Psoas muscle (tissue), 8 donors: ENCODE data around the gene ZBTB18. TPM values are rescaled to one million over a fixed set of nuclear protein-coding genes. Genes with fewer than 3 reads are reported as not detected.

Experiments used
- ATAC-seq, 4 donors: fragments of 200-7000 bp; cut with Tn5 transposase; one replicate each; pipeline ENCODE4 v1.9.1; 2020; ENCODE audit warnings: moderate library complexity in 3 of 4, mild to moderate bottlenecking in 2 of 4
- DNase-seq, 2 donors: peaks; one replicate each; pipeline ENCODE4 v3.0.0-alpha.2; 2020
- H3K27ac ChIP-seq: fragments of 200-600 bp; one replicate; pipeline ENCODE4 v1.8.0; 2022
- H3K27me3 ChIP-seq, 3 donors: fragments of 200-600 bp in 1 of 3; one replicate each; pipeline versions ENCODE4 v1.6.1 to v1.8.0; 2013 to 2022; ENCODE audit warnings: low read length in 2 of 3, mild to moderate bottlenecking in 2 of 3, moderate library complexity in 1 of 3; ENCODE audit not compliant: insufficient read depth in 3 of 3
- H3K36me3 ChIP-seq, 2 donors: fragments of 200-600 bp in 1 of 2; one replicate each; pipeline versions ENCODE4 v1.6.1 to v1.8.0; 2013 to 2022; ENCODE audit warnings: low read depth in 1 of 2, mild to moderate bottlenecking in 1 of 2, moderate library complexity in 1 of 2; ENCODE audit not compliant: insufficient read depth in 1 of 2
- H3K4me1 ChIP-seq: fragments of 200-600 bp; one replicate; pipeline ENCODE4 v1.8.0; 2022
- H3K4me3 ChIP-seq: fragments of 200-600 bp; one replicate; pipeline ENCODE4 v1.8.0; 2022; ENCODE audit warnings: mild to moderate bottlenecking
- H3K9me3 ChIP-seq: fragments of 200-600 bp; one replicate; pipeline ENCODE4 v1.8.0; 2022
- WGBS, 3 donors: extraction: QIAGEN DNeasy Blood & Tissue Kit; methylation state at CpG; one replicate each; pipeline versions ENCODE4 v1.1.6 to v1.1.7; 2013; 5-methylcytosine and 5-hydroxymethylcytosine counted together
- intact Hi-C, 2 donors: fragments of 100-400 bp; cut with DNase I; formaldehyde crosslinking; loops; one replicate each; pipeline versions ENCODE4 v1.11.0 to v1.14.2; 2022
- polyA plus RNA-seq, 3 donors: library from polyadenylated mRNA; stranded (reverse); fragments of 200-250 nt; gene quantifications; one replicate each; pipeline ENCODE4 v1.2.3, GENCODE V29; 2013
- total RNA-seq, 4 donors: library from RNA; stranded (reverse); fragmentation: NEBNext Ultra II Directional in 2 of 4; extraction: Animal tissue kit (Norgen Biotek cat#: 25700) in 2 of 4; gene quantifications; one replicate each; pipeline versions ENCODE4 v1.2.1 to v1.2.4, GENCODE V29; 2021 to 2023
- TF ChIP-seq, protein P1 (sequence below): fragments of 200-600 bp; IDR thresholded peaks from one replicate; pipeline ENCODE4 v1.8.0; 2022; ENCODE audit warnings: antibody characterized with exemption
- donor health status: healthy with polysubstance abuse.
- donor health status: DM: no; HTN: no; CAD: no; lungs with moderate emphysema.
- donor health status: Bipolar disorder and iron deficiency.
- donor health status: healthy.
- donor health status: DM: yes; HTN: yes; CAD: no.
- donor health status: DM: no; HTN: no; CAD: no.
- donor health status: DM: no; HTN: no; CAD: no.
- donor health status: DM: yes; HTN: yes; CAD: no.

Gene ZBTB18
- total and polyA plus RNA-seq, 7 donors: 18.8 to 85.0 (median 53.8) TPM

DNA sequence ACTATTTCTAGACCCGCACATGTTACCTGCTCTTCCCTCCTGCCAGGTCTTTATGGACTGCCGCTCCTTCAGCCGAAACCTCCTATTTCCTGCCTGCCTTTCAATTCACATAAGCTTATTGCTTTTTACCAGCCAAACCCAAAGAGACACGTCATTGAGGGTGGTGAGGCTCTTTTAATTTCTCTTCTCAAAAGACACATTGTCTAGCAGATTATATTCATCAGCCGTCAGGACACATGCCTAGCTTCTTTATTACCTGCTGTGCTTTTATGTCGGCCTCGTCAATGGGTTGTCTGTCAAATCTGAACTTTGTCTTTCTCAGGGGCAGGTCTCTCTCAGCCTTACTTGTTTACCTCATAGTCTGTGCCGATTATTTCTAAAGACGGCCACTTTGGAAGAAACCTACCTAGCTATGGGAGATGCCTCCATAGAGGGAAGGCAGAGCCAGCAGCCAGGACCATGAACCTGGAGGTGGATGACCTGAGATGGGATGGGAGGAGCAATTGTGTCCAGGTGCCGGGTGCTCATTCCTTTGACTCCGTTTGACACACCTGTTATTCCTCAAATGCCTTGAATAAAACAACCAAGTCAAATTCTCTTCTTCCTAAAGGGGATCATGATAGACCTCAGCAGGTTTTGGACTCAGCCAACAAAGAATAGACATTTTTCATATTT lies 42.0 kb downstream of the ZBTB18 start:
- no peak overlapping the region for H3K4me3 ChIP-seq
- no peak overlapping the region for H3K27ac ChIP-seq
- WGBS, 3 donors: 82 to 85% (median 83%) methylated on average over 11 of the region's 11 CpGs
- TF ChIP-seq, protein P1, sequence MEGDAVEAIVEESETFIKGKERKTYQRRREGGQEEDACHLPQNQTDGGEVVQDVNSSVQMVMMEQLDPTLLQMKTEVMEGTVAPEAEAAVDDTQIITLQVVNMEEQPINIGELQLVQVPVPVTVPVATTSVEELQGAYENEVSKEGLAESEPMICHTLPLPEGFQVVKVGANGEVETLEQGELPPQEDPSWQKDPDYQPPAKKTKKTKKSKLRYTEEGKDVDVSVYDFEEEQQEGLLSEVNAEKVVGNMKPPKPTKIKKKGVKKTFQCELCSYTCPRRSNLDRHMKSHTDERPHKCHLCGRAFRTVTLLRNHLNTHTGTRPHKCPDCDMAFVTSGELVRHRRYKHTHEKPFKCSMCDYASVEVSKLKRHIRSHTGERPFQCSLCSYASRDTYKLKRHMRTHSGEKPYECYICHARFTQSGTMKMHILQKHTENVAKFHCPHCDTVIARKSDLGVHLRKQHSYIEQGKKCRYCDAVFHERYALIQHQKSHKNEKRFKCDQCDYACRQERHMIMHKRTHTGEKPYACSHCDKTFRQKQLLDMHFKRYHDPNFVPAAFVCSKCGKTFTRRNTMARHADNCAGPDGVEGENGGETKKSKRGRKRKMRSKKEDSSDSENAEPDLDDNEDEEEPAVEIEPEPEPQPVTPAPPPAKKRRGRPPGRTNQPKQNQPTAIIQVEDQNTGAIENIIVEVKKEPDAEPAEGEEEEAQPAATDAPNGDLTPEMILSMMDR: no peak
- H3K36me3 ChIP-seq: no peaks in the 10 kb centered on the region
- no peak for DNase-seq
- no peaks in the 10 kb centered on the region for H3K9me3 ChIP-seq
- no peaks in the 10 kb centered on the region for H3K4me1 ChIP-seq
- peaks cover 0 to 4% (median 2%) of the 10 kb centered on the region in 3 donors for H3K27me3 ChIP-seq
- intact Hi-C loops: loop anchor here in 1 of 2 donors (5.0 kb wide), 1 partner anchor 44 kb away; no protein-coding TSS in a partner anchor
- ATAC-seq: no peak

DNA sequence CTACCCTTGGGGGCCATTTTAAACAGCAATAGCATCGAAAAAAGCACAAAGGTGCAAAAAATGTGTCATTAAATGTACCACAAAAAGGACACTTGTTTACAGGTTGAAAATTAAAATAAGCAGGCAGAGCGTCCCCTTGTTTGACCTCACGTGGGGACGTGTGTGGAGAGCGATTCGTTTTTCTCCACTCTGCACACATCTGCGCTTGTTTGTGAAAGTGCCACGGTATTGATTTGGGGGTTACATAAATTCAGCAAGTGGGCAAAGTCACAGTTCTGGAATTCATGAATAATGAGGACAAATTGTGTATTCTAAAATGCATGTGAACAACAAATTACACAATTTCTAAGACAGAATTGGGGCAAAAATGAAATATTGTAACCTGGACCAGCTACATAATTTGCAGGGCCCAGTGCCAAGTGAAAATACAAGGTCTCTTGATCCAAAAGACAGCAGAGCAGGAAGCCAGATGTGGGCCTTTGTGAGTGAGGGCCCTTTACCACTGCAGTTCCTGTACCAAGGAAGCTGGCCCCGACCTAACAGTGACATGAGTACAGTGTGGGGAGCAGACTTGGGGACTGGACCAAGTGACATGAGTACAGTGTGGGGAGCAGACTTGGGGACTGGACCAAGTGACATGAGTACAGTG lies 43.9 kb downstream of the ZBTB18 start:
- ATAC-seq (no peak), DNase-seq (no peak)
- H3K4me1 ChIP-seq: no peaks in the 10 kb centered on the region
- H3K27me3 ChIP-seq: peaks cover 0 to 10% (median 7%) of the 10 kb centered on the region in 3 donors
- no peak overlapping the region for H3K27ac ChIP-seq
- intact Hi-C loops: loop anchor here in 1 of 2 donors (5.0 kb wide), 1 partner anchor 42 kb away; no protein-coding TSS in a partner anchor
- H3K9me3 ChIP-seq: no peaks in the 10 kb centered on the region
- no peak overlapping the region for H3K4me3 ChIP-seq
- TF ChIP-seq, protein P1: no peak
- WGBS, 3 donors: 86 to 88% (median 86%) methylated on average over 9 of the region's 9 CpGs
- H3K36me3 ChIP-seq: no peaks in the 10 kb centered on the region

DNA sequence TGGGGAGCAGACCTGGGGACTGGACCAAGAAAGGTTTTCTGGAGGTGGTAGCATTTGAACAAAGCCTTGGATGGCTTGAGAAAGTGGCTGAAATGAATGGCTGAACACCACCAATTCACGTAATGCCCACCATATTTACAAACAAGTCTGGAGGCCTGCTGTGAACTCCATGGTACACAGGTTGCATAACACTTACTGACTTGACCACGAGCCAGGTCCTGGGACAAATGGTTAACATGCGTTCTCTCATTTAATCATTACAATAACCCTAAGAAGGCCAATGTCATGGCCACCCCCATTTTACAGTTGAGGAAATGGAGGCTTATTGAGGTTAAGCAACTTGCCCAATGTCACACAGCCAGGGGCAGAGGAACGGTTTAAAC lies 44.4 kb downstream of the ZBTB18 start:
- peaks cover 0 to 13% (median 7%) of the 10 kb centered on the region in 3 donors for H3K27me3 ChIP-seq
- intact Hi-C loops: no loop called here
- no peaks in the 10 kb centered on the region for H3K36me3 ChIP-seq
- no peaks in the 10 kb centered on the region for H3K9me3 ChIP-seq
- ATAC-seq (no peak), DNase-seq (no peak)
- no peak overlapping the region for H3K27ac ChIP-seq
- WGBS, 3 donors: 86 to 95% (median 91%) methylated on average over 4 of the region's 4 CpGs
- TF ChIP-seq, protein P1: no peak
- H3K4me1 ChIP-seq: no peaks in the 10 kb centered on the region
- no peak overlapping the region for H3K4me3 ChIP-seq

DNA sequence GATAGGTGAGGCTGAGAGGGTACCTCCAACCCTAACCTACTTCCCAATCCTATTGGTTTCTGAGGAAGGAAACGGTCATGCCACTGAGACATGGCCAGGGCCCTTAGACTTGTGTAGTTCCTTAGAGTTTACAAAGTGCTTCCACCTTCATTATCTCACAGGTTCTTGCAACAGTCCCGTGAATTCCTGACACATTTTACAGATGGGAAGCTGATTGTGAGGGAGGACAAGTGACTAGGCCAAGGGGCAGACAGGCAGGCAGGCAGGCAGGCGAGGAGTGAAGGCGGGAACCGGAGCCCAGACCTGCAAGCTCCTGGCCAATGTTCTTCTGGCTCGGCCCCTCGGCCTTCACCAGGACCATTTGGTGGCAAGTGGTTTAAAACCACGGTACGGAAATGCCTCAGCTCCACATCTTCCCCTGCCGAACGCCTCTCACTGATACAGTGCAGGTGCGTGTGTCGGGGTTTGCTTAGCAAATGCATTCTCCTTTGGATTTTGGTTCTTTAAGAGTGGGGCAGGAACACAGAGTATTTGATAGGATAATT lies 45.1 kb downstream of the ZBTB18 start:
- TF ChIP-seq, protein P1: no peak
- Histone ChIP-seq H3K4me1 (no peaks in the 10 kb centered on the region), H3K27ac (no peak overlapping the region), H3K27me3 (peaks cover 0 to 17% (median 7%) of the 10 kb centered on the region in 3 donors), H3K4me3 (no peak overlapping the region), H3K9me3 (no peaks in the 10 kb centered on the region), H3K36me3 (no peaks in the 10 kb centered on the region)
- WGBS, 3 donors: 92 to 95% (median 93%) methylated on average over 13 of the region's 13 CpGs
- DNase-seq (no peak), ATAC-seq (no peak)
- intact Hi-C loops: no loop called here
